IPS-20b (cell line): ENCODE data around the gene NTRK2.

Experiments
- H3K27ac ChIP-seq: one replicate; pipeline ENCODE4 v1.5.1; 2013; ENCODE audit warnings: low read length
- H3K27me3 ChIP-seq: 2 replicates; pipeline ENCODE4 v1.6.1; 2013; ENCODE audit warnings: mild to moderate bottlenecking, low read length, inconsistent platforms; ENCODE audit not compliant: insufficient read depth
- H3K36me3 ChIP-seq: 2 replicates; pipeline ENCODE4 v1.6.1; 2013; ENCODE audit warnings: low read depth, mild to moderate bottlenecking, inconsistent platforms, low read length, moderate library complexity; ENCODE audit not compliant: insufficient read depth
- H3K4me1 ChIP-seq: 2 replicates; pipeline ENCODE4 v1.6.1; 2013; ENCODE audit warnings: mild to moderate bottlenecking, control low read depth, inconsistent platforms, low read length, moderate library complexity; ENCODE audit not compliant: insufficient read depth
- H3K4me3 ChIP-seq: 2 replicates; pipeline ENCODE4 v1.5.1; 2013; ENCODE audit warnings: mild to moderate bottlenecking, low read length, inconsistent platforms
- H3K9ac ChIP-seq: 2 replicates; pipeline ENCODE4 v1.6.1; 2013; ENCODE audit warnings: low read depth, mild to moderate bottlenecking, inconsistent platforms, low read length, moderate library complexity
- H3K9me3 ChIP-seq: 2 replicates; pipeline ENCODE4 v1.6.1; 2013; ENCODE audit warnings: mild to moderate bottlenecking, low read depth, low read length, inconsistent platforms; ENCODE audit not compliant: insufficient read depth

Gene NTRK2

GRCh38 chr9:84823421-84824271, 154.1 kb downstream of the NTRK2 start:
- Histone ChIP-seq H3K27ac (no peak overlapping the region), H3K4me1 (peaks cover 6% of the 10 kb centered on the region; the same call in 1 of the 2 replicates), H3K9ac (no peak overlapping the region), H3K27me3 (no peaks in the 10 kb centered on the region), H3K36me3 (no peaks in the 10 kb centered on the region), H3K4me3 (no peak overlapping the region), H3K9me3 (no peaks in the 10 kb centered on the region)

GRCh38 chr9:84827216-84827765, 157.8 kb downstream of the NTRK2 start:
- Histone ChIP-seq H3K27me3 (no peaks in the 10 kb centered on the region), H3K9me3 (no peaks in the 10 kb centered on the region), H3K36me3 (no peaks in the 10 kb centered on the region), H3K27ac (no peak overlapping the region), H3K9ac (no peak overlapping the region), H3K4me1 (no peaks in the 10 kb centered on the region), H3K4me3 (no peak overlapping the region)

GRCh38 chr9:84828046-84828445, 158.5 kb downstream of the NTRK2 start:
- no peaks in the 10 kb centered on the region for H3K4me1 ChIP-seq
- H3K27ac ChIP-seq = no peak overlapping the region
- no peaks in the 10 kb centered on the region for H3K27me3 ChIP-seq
- no peak overlapping the region for H3K4me3 ChIP-seq
- no peak overlapping the region for H3K9ac ChIP-seq
- H3K36me3 ChIP-seq = no peaks in the 10 kb centered on the region
- H3K9me3 ChIP-seq = no peaks in the 10 kb centered on the region

GRCh38 chr9:84829471-84829870, 159.9 kb downstream of the NTRK2 start:
- no peaks in the 10 kb centered on the region for H3K27me3 ChIP-seq
- no peaks in the 10 kb centered on the region for H3K9me3 ChIP-seq
- no peak overlapping the region for H3K27ac ChIP-seq
- H3K4me1 ChIP-seq = peaks cover 3% of the 10 kb centered on the region; the same call in 1 of the 2 replicates
- H3K36me3 ChIP-seq = no peaks in the 10 kb centered on the region
- no peak overlapping the region for H3K9ac ChIP-seq
- H3K4me3 ChIP-seq = no peak overlapping the region

- Histone ChIP-seq H3K9ac (no peak overlapping the region), H3K36me3 (no peaks in the 10 kb centered on the region), H3K4me3 (no peak overlapping the region), H3K27ac (no peak overlapping the region), H3K4me1 (peaks cover 3% of the 10 kb centered on the region; the same call in 1 of the 2 replicates), H3K27me3 (no peaks in the 10 kb centered on the region), H3K9me3 (no peaks in the 10 kb centered on the region)
Observed at GRCh38 chr9:84829997-84830696, 160.6 kb downstream of the NTRK2 start.

GRCh38 chr9:84831377-84831776, 161.8 kb downstream of the NTRK2 start:
- Histone ChIP-seq H3K27ac (no peak overlapping the region), H3K27me3 (no peaks in the 10 kb centered on the region), H3K9ac (no peak overlapping the region), H3K4me1 (peaks cover 3% of the 10 kb centered on the region; the same call in 1 of the 2 replicates), H3K4me3 (no peak overlapping the region), H3K9me3 (no peaks in the 10 kb centered on the region), H3K36me3 (no peaks in the 10 kb centered on the region)

- no peaks in the 10 kb centered on the region for H3K27me3 ChIP-seq
- H3K36me3 ChIP-seq = no peaks in the 10 kb centered on the region
- H3K4me3 ChIP-seq = no peak overlapping the region
- H3K4me1 ChIP-seq = peaks cover 3% of the 10 kb centered on the region; the same call in 1 of the 2 replicates
- H3K9ac ChIP-seq = no peak overlapping the region
- H3K9me3 ChIP-seq = no peaks in the 10 kb centered on the region
- H3K27ac ChIP-seq = no peak overlapping the region
Observed at GRCh38 chr9:84832453-84832852, 162.9 kb downstream of the NTRK2 start.

- Histone ChIP-seq H3K4me1 (peaks cover 3% of the 10 kb centered on the region; the same call in 1 of the 2 replicates), H3K4me3 (no peak overlapping the region), H3K27me3 (no peaks in the 10 kb centered on the region), H3K27ac (no peak overlapping the region), H3K36me3 (no peaks in the 10 kb centered on the region), H3K9me3 (no peaks in the 10 kb centered on the region), H3K9ac (no peak overlapping the region)
Observed at GRCh38 chr9:84834426-84834825, 164.9 kb downstream of the NTRK2 start.

- Histone ChIP-seq H3K4me1 (peaks cover 3% of the 10 kb centered on the region; the same call in 1 of the 2 replicates), H3K4me3 (no peak overlapping the region), H3K27me3 (no peaks in the 10 kb centered on the region), H3K36me3 (no peaks in the 10 kb centered on the region), H3K27ac (no peak overlapping the region), H3K9ac (no peak overlapping the region), H3K9me3 (no peaks in the 10 kb centered on the region)
Observed at GRCh38 chr9:84835745-84836144, 166.2 kb downstream of the NTRK2 start.

GRCh38 chr9:84838879-84839278, 169.3 kb downstream of the NTRK2 start:
- Histone ChIP-seq H3K27me3 (no peaks in the 10 kb centered on the region), H3K36me3 (no peaks in the 10 kb centered on the region), H3K9ac (no peak overlapping the region), H3K27ac (no peak overlapping the region), H3K4me3 (no peak overlapping the region), H3K4me1 (no peaks in the 10 kb centered on the region; the same call in 1 of the 2 replicates), H3K9me3 (no peaks in the 10 kb centered on the region)

- H3K27ac ChIP-seq = no peak overlapping the region
- no peaks in the 10 kb centered on the region for H3K27me3 ChIP-seq
- no peaks in the 10 kb centered on the region for H3K36me3 ChIP-seq
- no peak overlapping the region for H3K9ac ChIP-seq
- no peaks in the 10 kb centered on the region; the same call in 1 of the 2 replicates for H3K4me1 ChIP-seq
- H3K9me3 ChIP-seq = no peaks in the 10 kb centered on the region
- H3K4me3 ChIP-seq = no peak overlapping the region
Observed at GRCh38 chr9:84839541-84839940, 170.0 kb downstream of the NTRK2 start.
